CD4-positive, alpha-beta T cell treated with Interferon gamma for 1 hour (primary cell): ENCODE data around the gene PTPN21.

Source experiments
- DNase-seq: peaks from one replicate; pipeline ENCODE4 v3.0.0-alpha.2; 2020

PTPN21 gene

DNA sequence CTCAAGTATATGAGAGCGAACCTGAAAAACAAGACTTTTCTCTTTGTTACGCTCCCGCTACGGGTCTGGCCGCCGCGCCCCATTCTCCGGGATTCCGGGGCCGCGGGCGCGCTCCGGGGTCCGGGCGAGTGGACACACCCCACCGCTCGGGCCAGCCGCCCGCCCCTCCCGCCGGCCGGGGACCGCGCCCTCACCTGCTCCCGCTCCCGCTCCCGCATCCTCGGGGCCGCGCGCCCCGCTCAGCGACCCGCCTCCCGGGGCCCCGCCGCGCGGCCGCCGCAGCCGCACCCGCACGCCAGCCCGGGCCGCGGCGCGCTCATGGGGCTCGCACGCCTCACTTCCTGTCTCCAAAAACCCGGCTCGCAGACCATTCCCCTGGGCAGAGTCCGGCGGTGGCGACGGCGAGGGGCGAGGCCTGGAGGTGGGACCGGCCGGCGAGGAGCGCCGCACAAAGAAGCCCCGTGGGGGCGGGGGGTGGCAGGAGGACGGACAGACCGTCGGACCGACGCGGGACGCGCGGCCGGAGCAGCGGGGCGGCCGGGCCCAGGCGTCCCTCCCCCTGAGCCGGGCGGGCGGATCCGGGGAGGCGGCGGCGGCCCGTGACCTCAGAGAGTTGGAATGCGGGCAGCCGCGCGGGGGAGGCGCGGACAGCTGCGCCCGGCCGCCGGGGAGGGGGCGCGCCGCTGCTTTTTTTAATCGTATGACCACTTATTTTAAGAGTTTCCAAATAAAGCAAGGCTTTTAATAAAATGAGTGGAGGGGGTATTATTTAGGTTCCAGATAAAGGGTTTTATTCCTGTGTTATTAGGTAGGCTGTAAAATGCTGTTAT lies at the start of gene PTPN21:
Gene PTPN21 (minus strand): TSS at position 551 of the 830 bp plus-strand sequence. CDS start 4,590 bp downstream, outside the sequence.
- DNase-seq, result no peak

- DNase-seq, result no peak
Measured at GRCh38 chr14:88604212-88604611, 49.4 kb upstream of the PTPN21 start.

DNA sequence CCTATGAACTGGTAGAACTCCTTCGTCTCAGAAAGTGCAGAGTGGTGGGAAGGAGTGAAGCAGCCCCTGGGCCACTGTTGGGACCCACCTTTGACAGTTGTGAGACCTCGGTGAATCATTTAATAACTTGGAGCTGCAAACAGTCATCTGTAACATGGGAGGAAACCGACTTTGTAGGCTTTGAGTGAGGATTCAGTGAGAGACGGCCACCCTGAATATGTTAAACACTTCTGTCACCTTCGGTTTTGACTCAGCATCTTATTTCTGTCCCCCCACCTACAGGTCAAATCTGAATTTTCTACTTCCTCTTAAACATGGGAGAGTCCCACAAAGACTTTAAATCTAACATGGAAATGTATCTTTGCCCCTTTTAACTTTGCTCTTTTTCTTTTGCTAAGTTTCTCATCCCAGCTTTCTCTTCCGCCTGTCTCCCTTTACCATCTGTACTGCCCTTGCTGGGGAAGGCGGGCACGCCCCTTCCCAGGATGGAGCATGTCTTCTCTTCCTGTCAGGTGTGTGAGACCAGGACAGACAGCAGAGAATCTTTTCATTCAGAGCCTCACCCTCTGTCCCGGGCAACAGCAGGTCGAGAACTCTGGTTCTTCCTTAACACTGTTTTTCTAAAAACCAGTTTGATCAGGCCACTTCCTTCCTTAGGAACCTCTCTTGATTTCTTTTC lies 45.1 kb upstream of the PTPN21 start:
- no peak for DNase-seq

GRCh38 chr14:88599326-88599725 lies 44.5 kb upstream of the PTPN21 start:
- no peak for DNase-seq

GRCh38 chr14:88598097-88598675 lies 43.4 kb upstream of the PTPN21 start:
- no peak for DNase-seq

GRCh38 chr14:88597601-88598000 lies 42.8 kb upstream of the PTPN21 start:
- DNase-seq, result no peak

DNA sequence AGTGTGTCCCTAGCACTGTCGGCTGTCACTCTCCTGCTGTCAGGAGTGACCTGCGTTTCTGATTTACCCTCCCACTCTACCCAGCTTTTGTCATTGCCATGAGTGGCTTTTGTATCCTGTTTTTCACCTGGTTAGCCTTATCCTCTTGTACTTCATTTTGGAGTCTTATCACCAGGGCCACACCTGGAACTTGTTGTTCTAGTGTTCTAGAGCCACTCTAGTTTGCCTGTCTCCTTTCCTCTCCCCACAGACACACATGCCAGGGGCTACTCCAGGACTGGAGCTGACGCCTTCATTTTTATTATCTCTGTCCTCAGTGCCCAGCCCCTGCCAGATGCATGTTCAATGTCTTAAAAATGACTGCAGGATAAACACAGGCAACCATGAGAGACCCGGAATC lies 42.2 kb upstream of the PTPN21 start:
- no peak for DNase-seq

DNA sequence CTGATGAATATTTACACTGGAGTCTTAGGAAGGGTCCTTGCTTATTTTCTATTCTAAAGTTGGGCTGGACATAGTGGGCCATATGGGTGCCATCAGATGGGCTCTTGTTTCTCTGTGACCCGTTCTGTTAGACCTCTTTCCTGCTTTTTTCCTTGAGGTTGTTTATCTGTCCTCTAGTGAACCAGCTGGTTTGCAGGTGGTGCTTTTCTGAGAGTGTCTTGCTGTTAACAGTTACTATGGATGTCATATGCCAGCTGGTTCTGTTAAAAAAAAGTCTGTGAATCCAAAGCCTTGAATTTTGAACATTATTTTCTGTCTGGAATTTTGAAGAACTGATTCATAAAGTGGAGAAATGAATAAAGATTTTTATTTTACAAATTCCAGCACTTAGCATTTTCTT lies 37.2 kb upstream of the PTPN21 start:
- DNase-seq, result no peak

DNA sequence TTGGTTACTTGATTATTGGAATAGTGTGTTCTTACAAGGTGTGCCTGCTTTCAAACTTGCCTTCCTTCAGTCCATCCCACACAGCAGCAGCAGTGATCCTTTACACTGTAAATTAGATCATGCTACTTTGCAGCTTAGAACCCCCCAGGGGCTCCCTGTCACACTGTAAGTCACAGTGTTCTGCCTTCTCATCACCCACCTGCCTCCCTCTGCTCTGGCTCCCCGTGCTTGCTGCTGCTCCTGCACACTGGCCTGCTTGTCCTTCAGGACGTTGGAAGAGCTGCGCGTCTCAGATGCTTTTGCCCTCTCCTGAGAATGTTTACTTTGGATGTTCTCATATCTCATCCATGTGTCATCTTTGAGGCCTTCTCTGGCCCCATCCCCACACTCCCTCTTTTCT lies 35.4 kb upstream of the PTPN21 start:
- no peak for DNase-seq

GRCh38 chr14:88588081-88588480 lies 33.3 kb upstream of the PTPN21 start:
- no peak for DNase-seq

GRCh38 chr14:88584451-88584850 lies 29.6 kb upstream of the PTPN21 start:
- DNase-seq, result no peak

DNA sequence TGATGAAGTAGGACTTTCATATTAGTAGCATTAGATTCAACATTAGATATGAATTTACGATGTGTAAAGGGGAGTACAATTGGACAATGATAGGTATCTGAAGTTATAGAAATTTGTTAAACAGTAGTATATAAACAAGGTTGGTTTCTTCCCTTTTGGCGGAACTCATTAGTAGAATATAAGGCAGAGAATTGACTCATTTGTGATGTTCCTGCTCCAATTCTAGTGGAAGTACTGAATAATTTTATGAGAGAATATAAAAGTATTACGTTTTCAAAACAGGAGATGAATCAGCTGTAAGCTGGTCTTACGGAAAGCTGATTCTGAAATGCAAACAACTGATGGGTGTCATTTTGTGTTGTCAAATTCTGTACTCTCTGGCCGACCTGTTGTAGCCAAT lies 21.4 kb upstream of the PTPN21 start:
- no peak for DNase-seq

GRCh38 chr14:88572117-88572516 lies 17.3 kb upstream of the PTPN21 start:
- no peak for DNase-seq

DNA sequence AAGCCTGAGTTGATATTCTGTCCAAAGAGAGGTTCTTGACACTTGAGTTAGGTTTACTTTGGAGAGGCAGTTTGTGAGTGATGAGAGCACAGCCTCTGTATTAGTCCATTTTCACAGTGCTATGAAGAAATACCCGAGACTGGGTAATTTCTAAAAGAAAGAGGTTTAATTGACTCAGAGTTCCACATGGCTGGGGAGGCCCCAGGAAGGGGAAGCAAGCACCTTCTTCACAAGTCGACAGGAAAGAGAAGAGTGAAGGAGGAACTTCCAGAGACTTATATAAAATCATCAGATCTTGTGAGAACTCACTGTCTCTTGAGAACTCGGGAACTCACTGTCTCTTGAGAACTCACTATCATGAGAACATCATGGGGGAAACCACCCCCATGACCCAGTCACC lies 13.4 kb upstream of the PTPN21 start:
- DNase-seq, result no peak

- DNase-seq, result no peak
Measured at GRCh38 chr14:88565427-88565826, 10.6 kb upstream of the PTPN21 start.

GRCh38 chr14:88563845-88564244 lies 9.0 kb upstream of the PTPN21 start:
- no peak for DNase-seq

DNA sequence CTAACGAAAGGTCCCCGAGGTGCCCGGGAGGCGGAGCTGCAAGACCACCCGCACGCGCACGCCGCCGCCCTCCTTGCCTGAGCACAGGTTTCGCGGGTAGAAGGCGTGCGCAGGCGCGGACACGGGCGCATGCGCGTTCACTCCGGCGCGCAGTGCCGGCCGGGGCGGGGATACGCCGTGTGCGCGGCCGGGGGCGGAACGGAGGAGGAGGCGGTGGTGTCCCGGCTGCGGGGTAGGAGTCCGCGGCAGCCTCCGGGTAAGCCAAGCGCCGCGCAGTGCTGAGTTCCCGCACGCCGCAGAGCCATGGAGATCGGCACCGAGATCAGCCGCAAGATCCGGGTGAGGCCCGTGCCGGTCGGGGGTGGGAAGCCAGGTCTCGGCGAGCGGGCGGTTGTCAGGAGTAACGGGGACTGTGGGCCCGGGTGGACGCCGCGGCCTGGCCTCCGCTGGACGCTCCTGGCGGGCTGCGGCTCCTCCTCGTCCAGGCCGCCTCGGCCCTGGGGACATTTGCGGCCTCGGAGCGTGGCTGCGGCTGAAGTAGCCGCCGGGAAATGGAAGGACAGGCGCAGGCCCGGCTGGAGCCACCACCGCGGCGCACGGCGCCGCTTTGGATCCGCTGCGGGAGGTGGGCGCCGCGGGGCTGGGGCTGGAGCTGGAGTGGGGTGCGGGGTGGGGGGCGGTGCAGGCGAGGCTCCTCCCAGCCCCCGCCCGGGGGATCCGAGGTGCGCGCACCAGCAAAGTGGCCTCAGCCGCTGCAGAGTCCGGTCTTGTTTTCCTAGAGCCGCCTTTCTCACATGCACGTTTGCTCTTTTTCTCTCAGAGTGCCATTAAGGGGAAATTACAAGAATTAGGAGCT lies 8.3 kb upstream of the PTPN21 start, which contains the start of gene ZC3H14:
Gene ZC3H14 (plus strand): TSS at position 207 of the 856 bp plus-strand sequence. CDS start 97 bp downstream, at position 304.
- DNase-seq, result peak; percentile 89

DNA sequence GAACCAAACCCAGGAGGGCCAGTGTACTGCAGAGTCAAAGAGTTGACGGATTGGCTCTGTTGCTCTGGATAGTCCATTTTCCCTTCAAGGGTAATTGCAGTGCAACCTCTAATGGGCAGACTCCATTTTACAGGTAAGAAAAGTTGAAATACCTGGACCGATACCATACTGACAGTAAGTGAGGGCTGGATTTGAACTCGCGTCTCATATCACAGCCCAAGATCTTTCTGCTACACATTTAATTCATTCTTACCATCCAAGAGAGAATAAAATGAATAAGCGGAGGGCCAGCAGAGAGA lies 7.7 kb upstream of the PTPN21 start:
- no peak for DNase-seq

DNA sequence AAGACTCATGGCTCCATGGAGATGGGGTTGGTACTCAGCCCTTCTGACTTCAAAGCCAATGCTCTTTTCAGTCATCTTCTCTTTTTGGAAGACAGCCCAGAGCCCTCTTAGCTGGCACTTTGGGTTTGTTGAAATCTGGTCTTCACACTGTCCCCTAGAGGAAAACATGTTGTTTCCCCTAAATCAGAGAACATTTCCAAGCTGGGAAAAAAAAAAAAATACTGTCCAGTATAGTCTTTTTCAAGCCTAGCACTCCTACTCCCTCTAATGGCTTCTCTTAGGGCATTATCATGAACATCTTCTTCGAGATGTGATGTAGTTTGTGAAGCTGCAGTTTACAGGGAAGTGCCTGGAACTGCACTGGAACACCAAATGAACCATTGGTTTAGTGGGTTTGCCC lies 5.0 kb upstream of the PTPN21 start:
- DNase-seq, result no peak

DNA sequence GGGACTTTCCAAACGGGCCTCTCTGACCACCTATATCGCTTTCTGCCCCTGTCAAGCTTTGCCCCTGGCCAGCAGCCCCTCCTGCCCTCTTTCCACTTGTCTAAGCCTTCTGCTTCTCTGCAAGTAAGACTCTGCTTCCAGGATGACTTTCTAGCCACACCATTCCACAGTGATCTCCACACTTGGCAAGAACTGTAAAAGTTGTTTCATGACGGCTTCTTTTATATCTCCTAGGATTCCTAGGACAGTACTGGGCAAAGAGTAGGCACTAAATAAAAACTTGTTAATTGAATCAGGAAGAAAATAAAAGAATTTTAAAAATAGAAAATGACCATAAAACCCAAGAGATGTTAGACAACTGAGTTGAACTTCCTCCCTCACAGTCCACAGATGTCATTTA lies 1.8 kb upstream of the PTPN21 start:
- no peak for DNase-seq

- DNase-seq, result no peak
Measured at GRCh38 chr14:88553886-88554456, 836 bp downstream of the PTPN21 start.

- no peak for DNase-seq
Measured at GRCh38 chr14:88552876-88553275, 1.9 kb downstream of the PTPN21 start.

DNA sequence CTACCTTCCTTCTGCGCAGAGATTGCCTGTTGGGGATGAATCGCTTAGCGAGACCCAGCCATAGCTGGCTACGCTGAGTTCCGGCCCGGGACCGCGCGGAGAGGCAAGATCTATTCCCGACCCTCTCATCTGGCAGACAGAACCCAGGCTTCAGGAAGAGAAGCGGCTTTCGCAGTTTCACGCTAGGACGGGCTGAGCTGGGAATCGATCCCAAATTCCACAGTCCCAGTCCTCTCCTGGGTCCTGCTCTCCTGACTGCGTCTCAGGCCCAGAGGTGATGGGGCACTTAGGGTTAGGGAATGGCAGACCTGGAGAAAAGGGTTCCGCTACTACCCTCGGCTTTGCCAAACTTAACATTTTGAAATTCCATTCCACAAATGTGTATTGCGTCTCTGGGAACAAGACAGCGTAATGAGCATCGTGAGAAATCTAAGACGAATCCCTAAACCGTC lies 2.8 kb downstream of the PTPN21 start:
- DNase-seq, result no peak
